ENCODE results near the gene JTB. TPM values are rescaled to one million over a fixed set of nuclear protein-coding genes. Genes with fewer than 3 reads are reported as not detected.
A peak's percentile ranks its signal among the peaks of the same experiment; 100 is the strongest.

Gene JTB
- total RNA-seq, 4 donors from 2014 or later: 144 to 225 (median 204) TPM

DNA sequence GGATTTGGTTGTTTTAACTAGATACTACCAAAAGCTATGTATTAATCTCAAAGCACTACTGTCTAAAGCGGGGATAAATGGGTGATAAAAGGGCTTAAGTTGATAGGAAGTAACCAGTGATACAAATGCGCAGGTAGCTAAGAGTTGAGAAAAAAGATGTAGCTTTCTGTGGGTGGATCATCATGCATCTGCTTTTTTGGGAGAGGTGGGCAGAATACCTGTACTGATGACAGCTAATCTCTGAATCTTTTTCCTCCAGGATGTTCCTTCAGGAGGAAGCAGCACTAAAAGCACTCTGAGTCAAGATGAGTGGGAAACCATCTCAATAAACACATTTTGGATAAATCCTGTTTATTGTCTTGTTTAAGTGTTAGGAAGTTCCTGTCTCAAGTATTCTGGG, 14.3 kb upstream of the JTB start:
- 54 to 80% methylated on average over 2 of the region's 2 CpGs for WGBS, 2 donors
- Histone ChIP-seq H3K36me3 (peaks cover 12 to 46% (median 22%) of the 10 kb centered on the region in 3 donors), H3K27ac (peak overlapping the region in 3 of 4 donors; percentile 91 to 99 (median 97)), H3K27me3 (no peaks in the 10 kb centered on the region), H3K4me1 (peaks cover 19 to 46% (median 23%) of the 10 kb centered on the region in 3 donors), H3K4me3 (peak overlapping the region; percentile 63 to 98 (median 92)), H3K9me3 (no peaks in the 10 kb centered on the region)
- no peak for TF ChIP-seq POLR2A (IDR thresholded peaks at IDR 0.05)
- TF ChIP-seq, protein P1, sequence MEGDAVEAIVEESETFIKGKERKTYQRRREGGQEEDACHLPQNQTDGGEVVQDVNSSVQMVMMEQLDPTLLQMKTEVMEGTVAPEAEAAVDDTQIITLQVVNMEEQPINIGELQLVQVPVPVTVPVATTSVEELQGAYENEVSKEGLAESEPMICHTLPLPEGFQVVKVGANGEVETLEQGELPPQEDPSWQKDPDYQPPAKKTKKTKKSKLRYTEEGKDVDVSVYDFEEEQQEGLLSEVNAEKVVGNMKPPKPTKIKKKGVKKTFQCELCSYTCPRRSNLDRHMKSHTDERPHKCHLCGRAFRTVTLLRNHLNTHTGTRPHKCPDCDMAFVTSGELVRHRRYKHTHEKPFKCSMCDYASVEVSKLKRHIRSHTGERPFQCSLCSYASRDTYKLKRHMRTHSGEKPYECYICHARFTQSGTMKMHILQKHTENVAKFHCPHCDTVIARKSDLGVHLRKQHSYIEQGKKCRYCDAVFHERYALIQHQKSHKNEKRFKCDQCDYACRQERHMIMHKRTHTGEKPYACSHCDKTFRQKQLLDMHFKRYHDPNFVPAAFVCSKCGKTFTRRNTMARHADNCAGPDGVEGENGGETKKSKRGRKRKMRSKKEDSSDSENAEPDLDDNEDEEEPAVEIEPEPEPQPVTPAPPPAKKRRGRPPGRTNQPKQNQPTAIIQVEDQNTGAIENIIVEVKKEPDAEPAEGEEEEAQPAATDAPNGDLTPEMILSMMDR (IDR thresholded peaks at IDR 0.05): no peak
- no peak for DNase-seq
- intact Hi-C loops (cut with DNase I): no loop called here

DNA sequence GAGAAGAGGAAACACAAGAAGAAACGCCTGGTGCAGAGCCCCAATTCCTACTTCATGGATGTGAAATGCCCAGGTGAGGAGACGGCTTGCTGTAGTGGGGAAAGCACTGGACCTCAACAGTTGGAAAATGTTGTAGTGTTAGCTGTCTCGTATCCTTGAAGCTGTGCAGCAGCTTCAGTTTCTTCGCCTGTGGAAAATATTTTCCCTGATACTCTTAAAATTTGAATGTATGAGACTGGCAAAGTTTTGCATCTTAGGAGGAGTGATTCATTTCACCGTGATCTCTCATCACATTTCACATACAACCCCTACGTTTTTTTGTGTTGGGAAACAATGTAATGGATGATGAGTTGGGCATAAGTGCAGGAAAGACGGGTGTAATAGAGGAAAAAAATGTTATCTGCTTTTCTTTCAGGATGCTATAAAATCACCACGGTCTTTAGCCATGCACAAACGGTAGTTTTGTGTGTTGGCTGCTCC, 13.7 kb upstream of the JTB start:
- no peak for DNase-seq
- intact Hi-C loops (cut with DNase I): no loop called here
- Histone ChIP-seq H3K9me3 (no peaks in the 10 kb centered on the region), H3K4me1 (peaks cover 19 to 52% (median 29%) of the 10 kb centered on the region in 3 donors), H3K27ac (peak overlapping the region; percentile 91 to 99 (median 96)), H3K27me3 (no peaks in the 10 kb centered on the region), H3K36me3 (peaks cover 12 to 46% (median 22%) of the 10 kb centered on the region in 3 donors), H3K4me3 (peak overlapping the region; percentile 63 to 98 (median 92))
- no peak for TF ChIP-seq POLR2A (IDR thresholded peaks at IDR 0.05)
- TF ChIP-seq, protein P1 (IDR thresholded peaks at IDR 0.05): no peak
- WGBS, 2 donors: 6 to 11% methylated on average over 8 to 9 of the region's 9 CpGs

DNA sequence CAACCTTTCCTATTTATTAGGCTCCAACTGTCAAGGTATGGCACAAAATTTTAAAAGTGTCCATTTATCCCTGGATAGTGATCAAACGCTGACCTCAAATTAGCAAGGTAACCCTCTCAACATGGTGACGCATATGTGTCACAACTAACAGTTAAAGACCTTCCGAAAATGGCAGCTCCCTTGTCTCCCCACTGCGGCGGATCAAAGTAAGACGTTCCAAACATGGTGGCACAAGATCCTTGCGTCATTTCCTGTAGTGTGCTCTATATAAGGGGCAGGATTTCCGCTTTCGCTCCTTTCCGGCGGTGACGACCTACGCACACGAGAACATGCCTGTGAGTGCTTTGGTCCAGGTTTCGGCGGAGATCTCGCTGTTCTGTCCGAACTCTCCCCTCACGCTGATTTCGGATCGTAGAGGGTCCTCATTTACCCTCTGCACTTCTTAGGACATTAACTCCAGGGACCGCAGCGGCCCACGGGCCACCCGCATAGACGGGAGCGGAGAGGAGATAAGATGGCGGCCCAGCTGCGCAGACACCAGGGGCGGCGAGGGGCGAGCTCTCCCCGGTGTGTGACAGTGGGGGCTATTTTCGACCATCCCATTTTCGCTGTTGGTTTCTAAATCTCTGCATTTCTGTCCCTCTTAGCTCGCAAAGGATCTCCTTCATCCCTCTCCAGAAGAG, 13.1 kb upstream of the JTB start, which contains the start of gene RPS27:
TSS of gene RPS27 (plus strand) at position 295 of the 683 bp plus-strand sequence. CDS start at position 330, 35 bp downstream.
- Histone ChIP-seq H3K27ac (peak within 1 kb of the TSS; percentile 91 to 99 (median 96)), H3K36me3 (peaks cover 12 to 40% (median 22%) of the 10 kb centered on the region in 3 donors), H3K4me1 (peaks cover 19 to 56% (median 29%) of the 10 kb centered on the region in 3 donors), H3K4me3 (peak within 1 kb of the TSS; percentile 63 to 98 (median 92)), H3K9me3 (no peaks in the 10 kb centered on the region), H3K27me3 (no peaks in the 10 kb centered on the region)
- intact Hi-C loops (cut with DNase I): no loop called here
- TF ChIP-seq, protein P1 (IDR thresholded peaks at IDR 0.05): peak in 1 of 6 experiments; percentile 20
- peak in 3 of 4 donors; percentile 86 to 98 (median 96) for TF ChIP-seq POLR2A (IDR thresholded peaks at IDR 0.05)
- WGBS, 2 donors: 0 to 1% methylated on average over 12 to 30 of the region's 36 CpGs
- DNase-seq: peak; percentile 77

DNA sequence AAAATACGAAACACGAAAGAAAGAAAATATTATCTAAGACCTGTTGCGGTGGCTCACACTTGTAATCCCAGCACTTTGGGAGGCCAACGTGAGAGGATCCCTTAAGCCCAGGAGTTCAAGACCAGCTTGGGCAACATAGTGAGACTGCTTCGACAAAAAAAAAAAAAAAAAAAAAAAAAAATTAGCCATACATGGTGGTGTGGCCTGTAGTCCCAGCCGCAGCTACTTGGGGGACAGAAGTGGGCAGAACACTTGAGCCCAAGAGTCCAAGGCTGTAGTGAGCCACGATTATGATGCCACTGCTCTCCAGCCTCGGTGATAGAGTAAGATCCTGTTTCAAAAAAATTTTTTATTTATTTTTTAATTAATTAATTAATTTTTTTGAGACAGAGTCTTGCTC, 10.1 kb upstream of the JTB start:
- peaks cover 19 to 55% (median 36%) of the 10 kb centered on the region in 3 donors for H3K4me1 ChIP-seq
- H3K27ac ChIP-seq: peak overlapping the region in 1 of 4 donors; percentile 97
- intact Hi-C loops (cut with DNase I): loop anchor here (5.0 to 10.0 kb wide), 2 partner anchors 190 to 313 kb away; partner anchors contain the start of genes ILF2 and NPR1
- H3K36me3 ChIP-seq: peaks cover 2 to 23% (median 9%) of the 10 kb centered on the region in 3 donors
- WGBS, 2 donors: 79 to 82% methylated on average over 8 of the region's 8 CpGs
- no peaks in the 10 kb centered on the region for H3K9me3 ChIP-seq
- no peak for DNase-seq
- no peak for TF ChIP-seq POLR2A (IDR thresholded peaks at IDR 0.05)
- TF ChIP-seq, protein P1 (IDR thresholded peaks at IDR 0.05): no peak
- H3K4me3 ChIP-seq: no peak overlapping the region
- H3K27me3 ChIP-seq: no peaks in the 10 kb centered on the region

Data from esophagus squamous epithelium (tissue), 5 donors.